BJ (cell line): ENCODE data around the gene ZNF611. TPM values are rescaled to one million over a fixed set of nuclear protein-coding genes. Genes with fewer than 3 reads are reported as not detected.

ENCODE experiments used
- CTCF ChIA-PET: fragments of 350-600 bp; formaldehyde crosslinking; extraction: SDS; loops from one replicate; lab custom pipeline; 2021; ENCODE audit warnings: antibody characterized with exemption, inconsistent platforms; lab: Yijun Ruan, JAX
- POLR2A ChIA-PET: fragments of 300-600 bp; sonication (Branson Sonifier 250); formaldehyde crosslinking; extraction: SDS; loops from one replicate; lab custom pipeline; 2021; ENCODE audit warnings: antibody characterized with exemption; lab: Charles Lee
- DNase-seq: peaks from one replicate; pipeline ENCODE4 v3.0.0-alpha.2; 2011; ENCODE audit warnings: low read depth
- H3K27me3 ChIP-seq: 2 replicates; pipeline ENCODE4 v1.6.0; 2011; ENCODE audit warnings: low read length; ENCODE audit not compliant: control insufficient read depth, insufficient read depth
- H3K36me3 ChIP-seq: 2 replicates; pipeline ENCODE4 v1.5.1; 2011; ENCODE audit warnings: low read length; ENCODE audit not compliant: control insufficient read depth, insufficient read depth
- H3K4me3 ChIP-seq: 2 replicates; pipeline ENCODE4 v1.5.1; 2011; ENCODE audit warnings: low read depth, mild to moderate bottlenecking, control low read depth, low read length
- CTCF ChIP-seq: IDR thresholded peaks from 2 replicates; pipeline ENCODE4 v1.5.1; 2011; ENCODE audit warnings: low read depth, mild to moderate bottlenecking, control low read depth, inconsistent platforms, low read length, moderate library complexity; ENCODE audit not compliant: insufficient read depth
- polyA plus RNA-seq: library from polyadenylated mRNA; depleted of rRNA; stranded (reverse); fragments of >200 nt; gene quantifications from 2 replicates; pipeline ENCODE4 v1.2.3, GENCODE V29; 2011

Gene ZNF611
- polyA plus RNA-seq, 1 experiment, result 2.4 TPM

- H3K36me3 ChIP-seq, result peaks cover 1% of the 10 kb centered on the region; the same call in 1 of the 2 replicates
- no peak for DNase-seq
- no peak for TF ChIP-seq CTCF
- ChIA-PET CTCF (interaction anchor here (0.6 to 1.2 kb wide), 2 partner anchors 20 to 685 kb away, joined by 3 to 4 read pairs; no protein-coding TSS in a partner anchor), POLR2A (no interaction called here)
- no peak overlapping the region for H3K4me3 ChIP-seq
- no peaks in the 10 kb centered on the region for H3K27me3 ChIP-seq
These were observed 70.4 kb downstream of the ZNF611 start for GRCh38 chr19:52664461-52664860.

- H3K36me3 ChIP-seq, result peaks cover 1% of the 10 kb centered on the region; the same call in 1 of the 2 replicates
- no peak for DNase-seq
- no peak for TF ChIP-seq CTCF
- no peak overlapping the region for H3K4me3 ChIP-seq
- CTCF ChIA-PET, result no interaction called here
- POLR2A ChIA-PET, result no interaction called here
- H3K27me3 ChIP-seq, result no peaks in the 10 kb centered on the region
These were observed 72.2 kb downstream of the ZNF611 start for GRCh38 chr19:52662631-52663030.

- H3K36me3 ChIP-seq, result peaks cover 3% of the 10 kb centered on the region; the same call in 1 of the 2 replicates
- POLR2A ChIA-PET, result no interaction called here
- H3K27me3 ChIP-seq, result no peaks in the 10 kb centered on the region
- CTCF ChIA-PET, result no interaction called here
- TF ChIP-seq CTCF, result no peak
- DNase-seq, result no peak
- no peak overlapping the region for H3K4me3 ChIP-seq
These were observed 73.9 kb downstream of the ZNF611 start for GRCh38 chr19:52660981-52661380.

DNA sequence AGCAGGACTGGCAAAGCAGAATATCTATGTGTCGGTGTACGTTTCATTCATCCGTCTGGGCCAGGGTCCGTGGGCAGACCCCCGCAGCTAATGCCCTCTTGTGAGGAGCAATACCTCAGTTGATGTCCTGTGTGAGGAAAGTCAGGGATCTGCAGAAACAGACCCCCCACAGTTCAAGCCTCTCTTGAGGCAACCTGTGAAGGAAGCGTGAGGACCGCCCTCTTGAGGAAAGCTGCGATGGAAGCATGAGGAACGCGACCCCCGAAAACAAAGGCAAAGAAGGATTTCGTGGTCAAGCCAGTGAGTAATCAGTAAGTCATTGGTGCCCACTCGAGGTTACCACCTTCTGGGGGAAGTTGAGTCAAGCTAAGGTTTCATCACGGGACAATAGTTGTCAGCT is 75.8 kb downstream of the ZNF611 start:
- Histone ChIP-seq H3K36me3 (peaks cover 4% of the 10 kb centered on the region; the same call in 1 of the 2 replicates), H3K27me3 (no peaks in the 10 kb centered on the region), H3K4me3 (no peak overlapping the region)
- CTCF ChIA-PET, result no interaction called here
- POLR2A ChIA-PET, result no interaction called here
- no peak for TF ChIP-seq CTCF
- DNase-seq, result no peak

GRCh38 chr19:52658595-52658994 is 76.2 kb downstream of the ZNF611 start:
- DNase-seq, result no peak
- no peak for TF ChIP-seq CTCF
- CTCF ChIA-PET, result no interaction called here

More at GRCh38 chr19:52658595-52658994, 76.2 kb downstream of the ZNF611 start:
- Histone ChIP-seq H3K36me3 (peaks cover 4% of the 10 kb centered on the region), H3K4me3 (no peak overlapping the region), H3K27me3 (no peaks in the 10 kb centered on the region)
- POLR2A ChIA-PET, result no interaction called here
